A549 (cell line): ENCODE results near the gene TRABD2B. TPM values are rescaled to one million over a fixed set of nuclear protein-coding genes. Genes with fewer than 3 reads are reported as not detected.

Experiments
- ATAC-seq, 2 experiments: fragments of 200-7000 bp in 1 of 2; fragments of >200 bp in 1 of 2; cut with Nextera tagmentation in 1 of 2; cut with Tn5 transposase in 1 of 2; 3 replicates each; pipeline versions ENCODE4 v1.8.0 to v1.9.1; 2018 to 2020; ENCODE audit warnings: mild to moderate bottlenecking in 1 of 2, moderate library complexity in 1 of 2
- CTCF ChIA-PET: fragments of 300-600 bp; sonication (Branson Sonifier 250); formaldehyde crosslinking; extraction: SDS; loops from one replicate; lab custom pipeline; 2021; ENCODE audit warnings: antibody characterized with exemption, inconsistent platforms; lab: Yijun Ruan, JAX
- POLR2A ChIA-PET: fragments of 350-600 bp; formaldehyde crosslinking; extraction: SDS; loops from one replicate; lab custom pipeline; 2021; ENCODE audit warnings: antibody characterized with exemption, inconsistent platforms; lab: Yijun Ruan, JAX
- DNase-seq, 2 experiments: peaks; one replicate each; pipeline versions ENCODE4 v3.0.0 to v3.0.0-alpha.2; 2011 to 2016; ENCODE audit warnings: low read depth in 1 of 2, low spot score in 1 of 2
- FAIRE-seq: peaks from 2 replicates; lab custom pipeline; 2011; peaks lifted over from hg19 to GRCh38; lab: Jason Lieb, UNC
- H3K27ac ChIP-seq, 2 experiments: fragments of >200 bp; sonication (Bioruptor Twin); formaldehyde crosslinking; 3 replicates each; pipeline ENCODE4 v1.5.1; 2016 to 2017
- H3K4me1 ChIP-seq: fragments of >200 bp; sonication (Bioruptor Twin); formaldehyde crosslinking; 3 replicates; pipeline ENCODE4 v1.6.1; 2016
- H3K4me2 ChIP-seq: fragments of >200 bp; sonication (Bioruptor Twin); formaldehyde crosslinking; 3 replicates; pipeline ENCODE4 v1.6.1; 2016
- H3K4me3 ChIP-seq: fragments of >200 bp; sonication (Bioruptor Twin); formaldehyde crosslinking; 3 replicates; pipeline ENCODE4 v1.5.1; 2016
- H3K9me3 ChIP-seq: fragments of >200 bp; sonication (Bioruptor Twin); formaldehyde crosslinking; 3 replicates; pipeline ENCODE4 v1.6.1; 2016
- CBX8 ChIP-seq: fragments of 200-600 bp; sonication (generic); IDR thresholded peaks from 2 replicates; pipeline ENCODE4 v1.6.1; 2016
- CEBPB ChIP-seq, 2 experiments: fragments of >200 bp in 1 of 2; sonication (Bioruptor Twin) in 1 of 2; formaldehyde crosslinking in 1 of 2; IDR thresholded peaks; 2 replicates each; pipeline ENCODE4 v1.6.1; 2012 to 2016
- EHF ChIP-seq: fragments of 250-450 bp; sonication (Bioruptor Pico); IDR thresholded peaks from 2 replicates; pipeline ENCODE4 v1.5.0; 2020; ENCODE audit warnings: mild to moderate bottlenecking
- ELK1 ChIP-seq: fragments of 150-350 bp; IDR thresholded peaks from 2 replicates; pipeline ENCODE4 v1.6.1; 2014; ENCODE audit warnings: low read depth, mild to moderate bottlenecking, low read length
- ESRRA ChIP-seq: fragments of 150-350 bp; IDR thresholded peaks from 2 replicates; pipeline ENCODE4 v1.6.1; 2014; ENCODE audit warnings: mild to moderate bottlenecking, low read length, borderline replicate concordance
- FOSB ChIP-seq: fragments of 250-450 bp; sonication (Bioruptor Pico); IDR thresholded peaks from 2 replicates; pipeline ENCODE4 v1.5.0; 2020; ENCODE audit warnings: mild to moderate bottlenecking, moderate library complexity
- FOSL2 ChIP-seq, 2 experiments: fragments of 450-650 bp in 1 of 2; fragments of >200 bp in 1 of 2; sonication (Bioruptor Twin) in 1 of 2; formaldehyde crosslinking; IDR thresholded peaks; 2 replicates each; pipeline versions ENCODE4 v1.5.0 to v1.6.1; 2016 to 2020; ENCODE audit warnings: mild to moderate bottlenecking in 1 of 2, moderate library complexity in 1 of 2
- HOXA7 ChIP-seq: fragments of 250-450 bp; sonication (Bioruptor Pico); IDR thresholded peaks from 2 replicates; pipeline ENCODE4 v1.5.0; 2020; ENCODE audit warnings: mild to moderate bottlenecking, moderate library complexity
- KDM1A ChIP-seq: fragments of 200-600 bp; sonication (generic); IDR thresholded peaks from 2 replicates; pipeline ENCODE4 v1.6.1; 2016; ENCODE audit warnings: low read depth, mild to moderate bottlenecking
- KDM5A ChIP-seq: fragments of 200-600 bp; sonication (generic); IDR thresholded peaks from 2 replicates; pipeline ENCODE4 v1.6.1; 2016; ENCODE audit warnings: antibody characterized with exemption, mild to moderate bottlenecking
- MAFK ChIP-seq: fragments of 450-650 bp; IDR thresholded peaks from 2 replicates; pipeline ENCODE4 v1.6.1; 2014; ENCODE audit not compliant: partially characterized antibody
- MYC ChIP-seq: IDR thresholded peaks from 2 replicates; pipeline ENCODE4 v1.6.1; 2012; ENCODE audit warnings: mild to moderate bottlenecking, inconsistent platforms, low read length, improper control_type of control experiment, borderline replicate concordance
- NFE2L2 ChIP-seq: fragments of 150-350 bp; conservative IDR thresholded peaks from 2 replicates; pipeline ENCODE4 v1.6.1; 2014; ENCODE audit warnings: low read length
- NPAS2 ChIP-seq: fragments of 250-450 bp; sonication (Bioruptor Pico); IDR thresholded peaks from 2 replicates; pipeline ENCODE4 v1.8.0; 2022; ENCODE audit warnings: mild to moderate bottlenecking, moderate library complexity, borderline replicate concordance
- NR3C1 ChIP-seq: fragments of >200 bp; sonication (Bioruptor Twin); formaldehyde crosslinking; IDR thresholded peaks from 3 replicates; pipeline ENCODE4 v1.6.1; 2017
- PHF8 ChIP-seq: fragments of 200-600 bp; sonication (generic); IDR thresholded peaks from 2 replicates; pipeline ENCODE4 v1.6.1; 2016; ENCODE audit warnings: low read depth, mild to moderate bottlenecking, antibody characterized with exemption, moderate library complexity, borderline replicate concordance
- POLR2A ChIP-seq: IDR thresholded peaks from 2 replicates; pipeline ENCODE4 v1.6.1; 2012; ENCODE audit warnings: mild to moderate bottlenecking, low read length
- POLR2AphosphoS2 ChIP-seq: conservative IDR thresholded peaks from 2 replicates; pipeline ENCODE4 v1.6.1; 2012; ENCODE audit warnings: low read length, improper control_type of control experiment, inconsistent platforms
- RCOR1 ChIP-seq: fragments of 150-350 bp; IDR thresholded peaks from 2 replicates; pipeline ENCODE4 v1.6.1; 2014; ENCODE audit warnings: antibody characterized with exemption, low read length, low read depth
- RFX5 ChIP-seq: fragments of 450-650 bp; IDR thresholded peaks from 2 replicates; pipeline ENCODE4 v1.7.1; 2014; ENCODE audit warnings: antibody characterized with exemption, mild to moderate bottlenecking, moderate library complexity
- RNF2 ChIP-seq: fragments of 200-600 bp; sonication (generic); IDR thresholded peaks from 2 replicates; pipeline ENCODE4 v1.6.1; 2016; ENCODE audit warnings: low read depth, mild to moderate bottlenecking, antibody characterized with exemption, moderate library complexity, borderline replicate concordance
- SREBF2 ChIP-seq: fragments of 450-650 bp; IDR thresholded peaks from 2 replicates; pipeline ENCODE4 v1.6.1; 2014; ENCODE audit warnings: mild to moderate bottlenecking, moderate library complexity
- TFCP2L1 ChIP-seq: fragments of 250-450 bp; sonication (Bioruptor Pico); IDR thresholded peaks from 2 replicates; pipeline ENCODE4 v1.5.0; 2021; ENCODE audit warnings: mild to moderate bottlenecking
- ZC3H11A ChIP-seq: fragments of 450-650 bp; IDR thresholded peaks from 2 replicates; pipeline ENCODE4 v1.6.1; 2014; ENCODE audit warnings: antibody characterized with exemption, mild to moderate bottlenecking
- ZFP36 ChIP-seq: fragments of 450-650 bp; IDR thresholded peaks from 2 replicates; pipeline ENCODE4 v1.6.1; 2014; ENCODE audit warnings: borderline replicate concordance; ENCODE audit not compliant: partially characterized antibody
- WGBS: methylation state at CpG from one replicate; pipeline ENCODE4 v1.1.6; 2017; ENCODE audit errors: missing lambda C conversion rate; 5-methylcytosine and 5-hydroxymethylcytosine counted together
- polyA plus RNA-seq, 4 experiments: library from polyadenylated mRNA; depleted of rRNA in 3 of 4; stranded (reverse); fragments of >200 nt; fragmentation: RNase III in 1 of 4; extraction: RNeasy Plus Mini Kit Qiagen cat#74134 plus additional on column Dnase treatment in 1 of 4; gene quantifications; 2 replicates in 3 of 4; 3 replicates in 1 of 4; pipeline ENCODE4 v1.2.3, GENCODE V29; 2011 to 2017

The TRABD2B gene
- polyA plus RNA-seq, 2 of the 4 experiments (the other 2 are of a cell fraction): 0.04 to 0.21 TPM

DNA sequence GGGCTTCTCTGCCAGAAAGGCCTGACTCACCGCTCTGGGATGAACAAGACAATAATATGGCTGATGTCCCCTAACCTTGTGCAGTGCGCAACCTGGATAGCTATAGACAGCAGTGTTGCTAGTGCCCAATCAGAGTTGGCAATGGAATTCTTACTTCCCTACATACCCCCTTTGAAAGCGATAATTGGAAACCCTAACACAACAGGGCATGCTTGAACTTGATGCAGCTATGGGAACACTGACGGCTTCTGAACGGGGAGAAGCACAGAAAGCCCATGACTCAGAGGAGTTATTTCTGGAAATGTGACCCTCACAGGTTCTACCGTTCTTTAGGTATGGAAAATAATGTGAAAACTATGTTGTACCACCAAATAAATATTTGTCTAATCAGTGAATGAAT is 200.6 kb downstream of the TRABD2B start:
- H3K9me3 ChIP-seq: no peaks in the 10 kb centered on the region
- TF ChIP-seq POLR2AphosphoS2 (no peak), FOSB (CRISPR knock-in tag) (no peak), MAFK (no peak), ZC3H11A (no peak), MYC (no peak), EHF (no peak), RCOR1 (no peak), TFCP2L1 (CRISPR knock-in tag) (no peak), ESRRA (no peak), ZFP36 (no peak), SREBF2 (no peak)
- 59% methylated on average over 6 of the region's 6 CpGs for WGBS
- FAIRE-seq (no peak), DNase-seq (no peak), ATAC-seq (no peak)
- POLR2A ChIA-PET: no interaction called here
- no peak overlapping the region for H3K4me2 ChIP-seq
- CTCF ChIA-PET: interaction anchor here (0.8 kb wide), 1 partner anchor 88 kb away, joined by 3 read pairs; no protein-coding TSS in a partner anchor
- no peak overlapping the region for H3K4me3 ChIP-seq
- H3K4me1 ChIP-seq: no peaks in the 10 kb centered on the region
- no peak overlapping the region for H3K27ac ChIP-seq

DNA sequence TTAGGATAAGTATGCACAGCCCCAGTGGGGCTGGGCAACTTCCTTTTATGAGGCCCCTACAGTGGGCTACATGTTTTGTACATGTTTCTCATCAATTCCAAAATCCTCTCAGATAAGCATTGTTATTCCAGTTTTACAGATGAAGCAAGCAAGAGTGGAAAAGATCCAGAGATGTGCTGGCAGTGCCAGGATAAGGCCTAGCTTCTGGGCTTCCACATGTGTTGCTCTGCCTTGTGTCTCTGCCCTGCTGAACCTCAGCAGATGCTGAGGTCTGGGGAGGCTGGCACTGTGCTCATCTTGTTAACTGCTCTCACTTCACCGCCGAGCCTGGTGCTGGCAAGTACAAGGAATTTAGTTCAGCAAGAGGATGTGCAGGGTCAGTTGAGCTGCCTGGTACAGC is 202.1 kb downstream of the TRABD2B start:
- ATAC-seq: no peak
- Histone ChIP-seq H3K4me3 (no peak overlapping the region), H3K4me2 (no peak overlapping the region), H3K9me3 (no peaks in the 10 kb centered on the region), H3K4me1 (no peaks in the 10 kb centered on the region), H3K27ac (no peak overlapping the region)
- 67% methylated on average over 2 of the region's 2 CpGs for WGBS
- POLR2A ChIA-PET: no interaction called here
- CTCF ChIA-PET: interaction anchor here (0.9 kb wide), 1 partner anchor 11 kb away, joined by 3 read pairs; no protein-coding TSS in a partner anchor
- no peak for DNase-seq
- no peak for TF ChIP-seq NPAS2 (CRISPR knock-in tag)
- TF ChIP-seq ELK1: no peak
- no peak for TF ChIP-seq POLR2A
- TF ChIP-seq RFX5: no peak
- no peak for TF ChIP-seq CBX8
- FAIRE-seq: no peak

GRCh38 chr1:47794530-47794929 is 202.7 kb downstream of the TRABD2B start:
- Histone ChIP-seq H3K9me3 (no peaks in the 10 kb centered on the region), H3K4me3 (no peak overlapping the region), H3K4me2 (no peak overlapping the region), H3K4me1 (no peaks in the 10 kb centered on the region), H3K27ac (no peak overlapping the region)
- DNase-seq (no peak), ATAC-seq (no peak), FAIRE-seq (no peak)
- ChIA-PET POLR2A (no interaction called here), CTCF (interaction anchor here (1.2 kb wide), 1 partner anchor 38 kb away, joined by 7 read pairs; no protein-coding TSS in a partner anchor)
- TF ChIP-seq PHF8: no peak
- no peak for TF ChIP-seq HOXA7 (CRISPR knock-in tag)
- TF ChIP-seq CEBPB (IDR thresholded peaks at IDR 0.05): no peak
- TF ChIP-seq KDM5A: no peak
- TF ChIP-seq RNF2: no peak
- no peak for TF ChIP-seq ESRRA
- no peak for TF ChIP-seq TFCP2L1 (CRISPR knock-in tag)
- 84% methylated on average over 9 of the region's 9 CpGs for WGBS

DNA sequence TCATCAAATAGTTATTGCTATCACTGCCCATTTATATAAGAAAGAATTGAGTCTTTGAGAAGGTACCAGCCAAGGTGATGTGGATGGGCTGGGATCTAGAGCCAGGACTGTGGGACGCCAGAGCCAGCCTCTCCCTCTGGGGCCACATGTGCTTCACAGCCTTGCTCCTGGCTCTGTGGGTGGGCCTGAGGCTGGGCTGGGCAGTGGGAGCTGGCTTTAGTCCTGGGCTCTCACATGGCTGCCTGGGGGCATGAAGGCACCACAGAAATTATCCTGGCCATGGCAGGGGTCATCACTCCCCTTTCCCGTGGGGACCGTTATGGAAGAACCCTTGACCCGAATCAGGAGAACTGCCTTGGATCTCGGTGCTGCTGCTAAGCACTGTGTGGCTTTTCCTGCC is 203.1 kb downstream of the TRABD2B start:
- CTCF ChIA-PET: interaction anchor here (0.6 to 1.2 kb wide), 2 partner anchors 37 to 293 kb away, joined by 3 to 7 read pairs; no protein-coding TSS in a partner anchor
- 0% methylated on average over 1 of the region's 5 CpGs for WGBS

More for the DNA sequence above, 203.1 kb downstream of the TRABD2B start:
- no peaks in the 10 kb centered on the region for H3K9me3 ChIP-seq
- no peaks in the 10 kb centered on the region for H3K4me1 ChIP-seq
- no peak for FAIRE-seq
- H3K4me3 ChIP-seq: no peak overlapping the region
- no peak overlapping the region for H3K4me2 ChIP-seq
- no peak for ATAC-seq
- POLR2A ChIA-PET: no interaction called here
- TF ChIP-seq POLR2AphosphoS2 (no peak), NFE2L2 (no peak), RNF2 (no peak), NR3C1 (no peak), MYC (no peak), TFCP2L1 (CRISPR knock-in tag) (no peak), KDM1A (no peak), FOSL2 (IDR thresholded peaks at IDR 0.05) (no peak), FOSL2 (CRISPR knock-in tag; IDR thresholded peaks at IDR 0.05) (no peak)
- DNase-seq: no peak
- H3K27ac ChIP-seq: no peak overlapping the region
